Bronchial smooth muscle cell (primary cell): ENCODE results near the gene SLC52A3. TPM values are rescaled to one million over a fixed set of nuclear protein-coding genes. Genes with fewer than 3 reads are reported as not detected.

Source experiments
- total RNA-seq: library from RNA; depleted of rRNA; stranded (reverse); fragments of >200 nt; gene quantifications from 2 replicates; pipeline ENCODE4 v1.2.1, GENCODE V29; 2014

SLC52A3 gene
- total RNA-seq: not detected in 2 replicates

DNA sequence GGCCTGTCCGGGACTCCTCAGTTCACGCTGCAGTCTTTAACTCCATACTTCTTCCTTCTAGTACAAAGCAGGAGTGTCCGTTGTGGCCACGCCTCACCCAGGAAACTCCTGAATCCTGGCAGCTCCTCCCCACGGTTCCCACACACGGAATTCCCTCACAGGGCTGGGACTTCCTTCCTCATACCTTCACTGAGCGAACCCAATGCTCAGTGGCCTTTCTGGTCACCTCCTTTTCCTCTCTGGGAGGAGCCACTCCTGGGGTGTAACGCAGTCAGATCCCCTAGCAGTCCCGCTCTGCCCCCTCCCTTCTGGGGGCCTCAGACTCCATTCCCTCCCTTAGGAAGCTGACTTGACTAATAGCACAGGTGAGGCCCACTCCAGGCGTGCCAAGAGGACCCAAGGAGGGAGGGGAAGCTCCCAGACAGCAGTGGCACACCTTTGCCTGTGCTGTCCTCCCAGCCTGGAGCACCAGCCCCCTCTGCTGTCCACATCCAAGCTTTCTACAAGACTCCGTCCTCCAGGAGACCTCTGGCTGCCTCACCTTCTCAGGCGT lies at the start of gene SLC52A3:
SLC52A3 (minus strand) TSS at position 75 of the 553 bp plus-strand sequence. CDS start 2,726 bp downstream, outside the sequence.

Other genes starting within 250 kb of the SLC52A3 start
- gene CSNK2A1, start 224.7 kb downstream of the SLC52A3 start, total RNA-seq: 74.7 and 78.2 TPM in 2 replicates
- under 0.01 TPM in 1 of 2 replicates, not detected in the other for gene TCF15, start 158.2 kb downstream of the SLC52A3 start, total RNA-seq
- gene SRXN1, start 115.3 kb downstream of the SLC52A3 start, total RNA-seq: 48.5 and 85.9 TPM in 2 replicates
- gene SCRT2, start 92.7 kb downstream of the SLC52A3 start, total RNA-seq: not detected in 2 replicates
- gene FAM110A, start 65.2 kb upstream of the SLC52A3 start, total RNA-seq: 1.2 and 1.9 TPM in 2 replicates
- gene ANGPT4, start 147.8 kb upstream of the SLC52A3 start, total RNA-seq: not detected in 2 replicates
- not detected in 2 replicates for gene RSPO4, start 233.8 kb upstream of the SLC52A3 start, total RNA-seq